ENCODE results near the gene ST8SIA2.

ST8SIA2 gene

GRCh38 chr15:92460023-92460422, 66.3 kb downstream of the ST8SIA2 start:
- no peak overlapping the region for H2BK120ac ChIP-seq (ENCODE audit: low read depth, low read length)
- H3K14ac ChIP-seq (ENCODE audit: low read length) = no peak overlapping the region
- no peak overlapping the region for H2BK5ac ChIP-seq (ENCODE audit: low read length)
- no peak overlapping the region for H2AFZ ChIP-seq (ENCODE audit: low read length)
- H3K27me3 ChIP-seq (ENCODE audit: control insufficient read depth in 3 of 3, insufficient read depth in 3 of 3, low read depth in 1 of 3, low read length in 3 of 3) = no peaks in the 10 kb centered on the region
- H3K18ac ChIP-seq (ENCODE audit: low read length) = no peak overlapping the region
- H3K9me3 ChIP-seq (replicated peaks in 1 of 2; ENCODE audit: control insufficient read depth in 2 of 2, insufficient read depth in 1 of 2, low read depth in 1 of 2, low read length in 2 of 2) = peaks cover 0 to 1% of the 10 kb centered on the region in 2 donors
- no peaks in the 10 kb centered on the region for H3K79me1 ChIP-seq (ENCODE audit: low read depth, low read length)
- H3K36me3 ChIP-seq (replicated peaks in 1 of 2; ENCODE audit: control insufficient read depth in 2 of 2, insufficient read depth in 2 of 2, low read length in 2 of 2) = peaks cover 37 to 96% of the 10 kb centered on the region in 2 donors
- no CpG with 5 or more reads among the region's 4 CpGs for WGBS, 2 donors (ENCODE audit: extremely low coverage in 2 of 2, insufficient read length in 2 of 2, insufficient replicate concordance in 1 of 2)
- no peak overlapping the region for H3K9ac ChIP-seq (ENCODE audit: low read depth, low read length, poor library complexity)
- DNase-seq (ENCODE audit: low spot score) = no peak
- no peak overlapping the region for H4K8ac ChIP-seq (ENCODE audit: low read depth, low read length)
- no peak overlapping the region for H2BK15ac ChIP-seq (ENCODE audit: low read length)
- H2BK12ac ChIP-seq (ENCODE audit: low read length) = no peak overlapping the region
- no peak overlapping the region for H4K91ac ChIP-seq (ENCODE audit: low read depth, low read length, poor library complexity)
- no peak overlapping the region for H3K4me3 ChIP-seq (ENCODE audit: low read length in 2 of 2)
- H3K4me2 ChIP-seq (ENCODE audit: insufficient read depth, low read length, poor library complexity, severe bottlenecking) = no peak overlapping the region
- H2AK5ac ChIP-seq (ENCODE audit: low read depth, low read length) = no peak overlapping the region
- H3K27ac ChIP-seq (replicated peaks; ENCODE audit: low read length) = no peak overlapping the region
- H3K4me1 ChIP-seq (ENCODE audit: control insufficient read depth in 2 of 2, insufficient read depth in 1 of 2, low read depth in 1 of 2, low read length in 2 of 2) = peaks cover 0 to under 1% of the 10 kb centered on the region in 2 donors
- H3K23ac ChIP-seq (ENCODE audit: low read depth, low read length, poor library complexity) = no peak overlapping the region
- no peak overlapping the region for H3K4ac ChIP-seq (ENCODE audit: low read length)

DNA sequence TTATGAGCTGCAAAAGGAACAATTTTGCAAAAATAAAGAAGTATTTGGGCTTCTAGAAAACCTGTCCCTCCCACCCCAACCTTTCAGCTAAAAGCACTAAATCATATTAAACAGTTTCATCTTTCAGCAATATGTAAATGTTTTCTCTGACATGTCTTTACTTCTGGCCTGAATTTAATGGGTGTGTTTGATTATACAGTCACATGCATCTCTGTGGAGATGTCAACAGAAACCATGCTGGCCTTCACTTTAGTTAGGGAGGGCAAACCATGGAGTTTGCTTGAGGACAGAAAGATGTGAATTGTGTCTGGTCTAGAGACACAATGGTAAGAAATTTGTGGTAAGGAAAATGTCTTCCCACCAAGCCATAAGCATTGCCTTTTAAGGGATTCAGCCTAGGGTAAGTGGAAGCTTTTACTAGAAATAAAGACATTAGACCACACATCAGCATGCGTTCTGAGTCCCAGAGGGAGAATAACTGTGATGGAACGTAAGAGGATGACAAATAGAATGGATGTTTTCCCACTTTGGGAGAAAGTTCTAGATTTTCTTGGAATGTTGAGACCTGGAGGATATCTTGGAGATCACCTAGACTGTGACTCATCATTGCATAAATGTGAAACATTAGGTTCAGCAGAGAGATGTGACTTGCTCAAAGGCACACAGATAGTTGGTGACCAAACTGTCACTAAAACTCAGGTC, 68.9 kb downstream of the ST8SIA2 start:
- Histone ChIP-seq H3K9me3 (replicated peaks in 1 of 2; ENCODE audit: control insufficient read depth in 2 of 2, insufficient read depth in 1 of 2, low read depth in 1 of 2, low read length in 2 of 2) (peaks cover 0 to 1% of the 10 kb centered on the region in 2 donors), H3K14ac (ENCODE audit: low read length) (no peak overlapping the region), H3K9ac (ENCODE audit: low read depth, low read length, poor library complexity) (no peak overlapping the region), H3K27me3 (ENCODE audit: control insufficient read depth in 3 of 3, insufficient read depth in 3 of 3, low read depth in 1 of 3, low read length in 3 of 3) (no peaks in the 10 kb centered on the region), H2BK120ac (ENCODE audit: low read depth, low read length) (no peak overlapping the region), H3K4ac (ENCODE audit: low read length) (no peak overlapping the region), H3K23ac (ENCODE audit: low read depth, low read length, poor library complexity) (no peak overlapping the region), H3K4me2 (ENCODE audit: insufficient read depth, low read length, poor library complexity, severe bottlenecking) (no peak overlapping the region), H2BK15ac (ENCODE audit: low read length) (no peak overlapping the region), H3K4me1 (ENCODE audit: control insufficient read depth in 2 of 2, insufficient read depth in 1 of 2, low read depth in 1 of 2, low read length in 2 of 2) (no peaks in the 10 kb centered on the region), H4K8ac (ENCODE audit: low read depth, low read length) (no peak overlapping the region), H4K91ac (ENCODE audit: low read depth, low read length, poor library complexity) (no peak overlapping the region), H3K36me3 (replicated peaks in 1 of 2; ENCODE audit: control insufficient read depth in 2 of 2, insufficient read depth in 2 of 2, low read length in 2 of 2) (peaks cover 41 to 94% of the 10 kb centered on the region in 2 donors), H2BK12ac (ENCODE audit: low read length) (no peak overlapping the region), H2AK5ac (ENCODE audit: low read depth, low read length) (no peak overlapping the region), H3K4me3 (ENCODE audit: low read length in 2 of 2) (no peak overlapping the region), H3K79me1 (ENCODE audit: low read depth, low read length) (no peaks in the 10 kb centered on the region), H2BK5ac (ENCODE audit: low read length) (no peak overlapping the region), H3K18ac (ENCODE audit: low read length) (no peak overlapping the region), H3K27ac (replicated peaks; ENCODE audit: low read length) (no peak overlapping the region), H2AFZ (ENCODE audit: low read length) (no peak overlapping the region)
- no CpG with 5 or more reads among the region's 2 CpGs for WGBS, 2 donors (ENCODE audit: extremely low coverage in 2 of 2, insufficient read length in 2 of 2, insufficient replicate concordance in 1 of 2)
- no peak for DNase-seq (ENCODE audit: low spot score)

DNA sequence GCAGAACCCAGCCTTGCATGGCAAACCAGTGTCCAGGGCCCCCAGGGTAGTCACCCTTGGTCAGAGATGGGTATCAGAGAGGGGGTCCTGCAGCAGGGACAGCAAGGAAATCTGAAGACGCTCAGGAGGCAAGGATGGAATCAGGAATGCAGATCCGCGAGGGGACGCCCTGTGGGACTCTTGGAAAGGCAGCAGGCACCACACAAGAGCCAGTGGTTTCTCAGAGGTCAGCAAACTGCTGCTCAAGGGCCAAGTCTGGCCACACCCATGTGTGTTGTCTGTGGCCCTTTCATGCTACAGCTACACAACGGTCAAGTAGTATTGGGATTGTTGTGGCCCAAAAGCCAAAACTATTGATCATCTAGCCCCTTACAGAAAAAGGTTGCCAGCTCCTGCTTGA, 69.7 kb downstream of the ST8SIA2 start:
- H3K79me1 ChIP-seq (ENCODE audit: low read depth, low read length) = no peaks in the 10 kb centered on the region
- no peak overlapping the region for H2AFZ ChIP-seq (ENCODE audit: low read length)
- H4K8ac ChIP-seq (ENCODE audit: low read depth, low read length) = no peak overlapping the region
- DNase-seq (ENCODE audit: low spot score) = no peak
- no peak overlapping the region for H2BK5ac ChIP-seq (ENCODE audit: low read length)
- peaks cover 0 to 1% of the 10 kb centered on the region in 2 donors for H3K9me3 ChIP-seq (replicated peaks in 1 of 2; ENCODE audit: control insufficient read depth in 2 of 2, insufficient read depth in 1 of 2, low read depth in 1 of 2, low read length in 2 of 2)
- H3K36me3 ChIP-seq (replicated peaks in 1 of 2; ENCODE audit: control insufficient read depth in 2 of 2, insufficient read depth in 2 of 2, low read length in 2 of 2) = peaks cover 41 to 94% of the 10 kb centered on the region in 2 donors
- no peak overlapping the region for H3K4me2 ChIP-seq (ENCODE audit: insufficient read depth, low read length, poor library complexity, severe bottlenecking)
- no peak overlapping the region for H2AK5ac ChIP-seq (ENCODE audit: low read depth, low read length)
- no peak overlapping the region for H3K18ac ChIP-seq (ENCODE audit: low read length)
- no peak overlapping the region for H3K9ac ChIP-seq (ENCODE audit: low read depth, low read length, poor library complexity)
- H2BK12ac ChIP-seq (ENCODE audit: low read length) = no peak overlapping the region
- H3K27ac ChIP-seq (replicated peaks; ENCODE audit: low read length) = no peak overlapping the region
- no peak overlapping the region for H2BK120ac ChIP-seq (ENCODE audit: low read depth, low read length)
- H3K4ac ChIP-seq (ENCODE audit: low read length) = no peak overlapping the region
- no peak overlapping the region for H2BK15ac ChIP-seq (ENCODE audit: low read length)
- no peaks in the 10 kb centered on the region for H3K4me1 ChIP-seq (ENCODE audit: control insufficient read depth in 2 of 2, insufficient read depth in 1 of 2, low read depth in 1 of 2, low read length in 2 of 2)
- WGBS, 2 donors (ENCODE audit: extremely low coverage in 2 of 2, insufficient read length in 2 of 2, insufficient replicate concordance in 1 of 2) = no CpG with 5 or more reads among the region's 5 CpGs
- no peak overlapping the region for H3K23ac ChIP-seq (ENCODE audit: low read depth, low read length, poor library complexity)
- H3K14ac ChIP-seq (ENCODE audit: low read length) = no peak overlapping the region
- H4K91ac ChIP-seq (ENCODE audit: low read depth, low read length, poor library complexity) = no peak overlapping the region
- H3K27me3 ChIP-seq (ENCODE audit: control insufficient read depth in 3 of 3, insufficient read depth in 3 of 3, low read depth in 1 of 3, low read length in 3 of 3) = no peaks in the 10 kb centered on the region
- no peak overlapping the region for H3K4me3 ChIP-seq (ENCODE audit: low read length in 2 of 2)

- Histone ChIP-seq H2BK120ac (ENCODE audit: low read depth, low read length) (no peak overlapping the region), H3K79me1 (ENCODE audit: low read depth, low read length) (no peaks in the 10 kb centered on the region), H3K14ac (ENCODE audit: low read length) (no peak overlapping the region), H2BK5ac (ENCODE audit: low read length) (no peak overlapping the region), H3K27ac (replicated peaks; ENCODE audit: low read length) (no peak overlapping the region), H3K4me3 (ENCODE audit: low read length in 2 of 2) (no peak overlapping the region), H3K4me1 (ENCODE audit: control insufficient read depth in 2 of 2, insufficient read depth in 1 of 2, low read depth in 1 of 2, low read length in 2 of 2) (no peaks in the 10 kb centered on the region), H4K91ac (ENCODE audit: low read depth, low read length, poor library complexity) (no peak overlapping the region), H2BK12ac (ENCODE audit: low read length) (no peak overlapping the region), H3K4ac (ENCODE audit: low read length) (no peak overlapping the region), H3K23ac (ENCODE audit: low read depth, low read length, poor library complexity) (no peak overlapping the region), H2BK15ac (ENCODE audit: low read length) (no peak overlapping the region), H3K9me3 (replicated peaks in 1 of 2; ENCODE audit: control insufficient read depth in 2 of 2, insufficient read depth in 1 of 2, low read depth in 1 of 2, low read length in 2 of 2) (no peaks in the 10 kb centered on the region), H3K36me3 (replicated peaks in 1 of 2; ENCODE audit: control insufficient read depth in 2 of 2, insufficient read depth in 2 of 2, low read length in 2 of 2) (peaks cover 36 to 90% of the 10 kb centered on the region in 2 donors), H3K27me3 (ENCODE audit: control insufficient read depth in 3 of 3, insufficient read depth in 3 of 3, low read depth in 1 of 3, low read length in 3 of 3) (no peaks in the 10 kb centered on the region), H3K4me2 (ENCODE audit: insufficient read depth, low read length, poor library complexity, severe bottlenecking) (no peak overlapping the region), H2AFZ (ENCODE audit: low read length) (no peak overlapping the region), H3K18ac (ENCODE audit: low read length) (no peak overlapping the region), H3K9ac (ENCODE audit: low read depth, low read length, poor library complexity) (no peak overlapping the region), H4K8ac (ENCODE audit: low read depth, low read length) (no peak overlapping the region), H2AK5ac (ENCODE audit: low read depth, low read length) (no peak overlapping the region)
- no peak for DNase-seq (ENCODE audit: low spot score)
- no CpG with 5 or more reads among the region's 7 CpGs for WGBS, 2 donors (ENCODE audit: extremely low coverage in 2 of 2, insufficient read length in 2 of 2, insufficient replicate concordance in 1 of 2)
These were observed 70.1 kb downstream of the ST8SIA2 start for GRCh38 chr15:92463826-92464225.
